ENCODE results near the gene LAMTOR1. TPM values are rescaled to one million over a fixed set of nuclear protein-coding genes. Genes with fewer than 3 reads are reported as not detected.

The LAMTOR1 gene
- total and polyA plus RNA-seq, 2 of the 8 experiments (the other 6 are each of a cell fraction or from before 2014, with no cell fraction given), result 82.1 to 160 TPM

DNA sequence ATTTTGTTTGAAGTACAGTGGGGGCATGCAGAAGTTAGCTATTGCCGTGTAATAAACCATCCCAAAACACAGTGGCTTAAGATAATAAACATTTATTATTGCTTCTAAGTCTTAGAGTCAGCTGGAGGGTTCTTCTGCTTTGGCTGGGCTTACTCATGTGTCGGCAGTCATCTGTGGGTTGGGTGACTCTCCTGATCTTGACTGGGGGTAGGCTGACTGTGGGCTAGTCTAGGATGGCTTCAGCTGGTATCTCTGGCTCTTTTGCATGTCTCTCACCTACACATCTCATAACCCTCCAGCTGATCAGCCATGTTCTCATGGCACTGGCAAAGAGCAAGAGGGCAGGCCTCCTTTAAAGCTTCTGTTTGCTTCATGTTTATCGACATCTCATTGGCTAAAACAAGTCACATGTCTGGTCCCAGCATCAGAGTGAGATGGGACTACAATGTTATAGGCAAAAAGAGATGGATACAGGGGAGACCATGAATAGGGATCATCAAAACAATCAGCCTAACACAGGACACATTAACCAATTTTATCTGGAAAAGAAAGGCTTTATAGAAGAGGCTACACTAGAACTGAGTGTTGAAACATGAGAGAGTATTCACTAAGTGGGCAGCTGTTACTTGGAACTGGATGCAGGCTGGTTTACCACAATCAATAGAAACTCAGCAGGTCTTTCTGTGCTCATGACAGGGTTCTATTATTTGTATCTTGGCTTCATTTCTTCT is 17.3 kb downstream of the LAMTOR1 start:
- Histone ChIP-seq H3K79me2 (ENCODE audit: control insufficient read depth in 1 of 2, insufficient read depth in 2 of 2, low read length in 2 of 2) (no peaks in the 10 kb centered on the region), H2BK12ac (ENCODE audit: low read depth, low read length) (no peak overlapping the region), H2BK120ac (replicated peaks; ENCODE audit: low read depth, low read length) (no peak overlapping the region), H3K27ac (ENCODE audit: low read depth, low read length) (no peak overlapping the region), H3K23me2 (ENCODE audit: low read depth, low read length) (no peaks in the 10 kb centered on the region; the same call in 1 of the 2 replicates), H3K9me3 (ENCODE audit: insufficient read depth in 2 of 2, low read depth in 1 of 2, low read length in 1 of 2) (no peaks in the 10 kb centered on the region), H3K79me1 (ENCODE audit: low read depth, low read length) (no peaks in the 10 kb centered on the region), H2AK5ac (ENCODE audit: low read depth, low read length) (no peak overlapping the region), H4K8ac (ENCODE audit: extremely low read depth, insufficient read depth, low read length) (no peak overlapping the region), H3K4me2 (ENCODE audit: insufficient read depth in 1 of 2, low read depth in 2 of 2, low read length in 2 of 2) (no peak overlapping the region), H3K4ac (replicated peaks; ENCODE audit: insufficient read length, low read depth, low read length) (no peak overlapping the region), H3K18ac (ENCODE audit: extremely low read depth, low read length) (no peak overlapping the region), H2BK15ac (ENCODE audit: low read length) (no peak overlapping the region), H2AFZ (ENCODE audit: low read length) (no peak overlapping the region), H3K23ac (ENCODE audit: insufficient read length) (no peak overlapping the region), H3K56ac (replicated peaks; ENCODE audit: insufficient read length, low read depth, low read length) (no peak overlapping the region), H3K4me1 (replicated peaks in 1 of 4; ENCODE audit: control insufficient read depth in 3 of 4, insufficient read depth in 4 of 4, low read length in 3 of 4) (peaks cover 0 to 2% (median 0%) of the 10 kb centered on the region in 4 experiments; a peak in 2 of 7 replicates), H4K20me1 (replicated peaks in 1 of 2; ENCODE audit: control insufficient read depth in 1 of 2, insufficient read depth in 2 of 2, low read length in 2 of 2) (no peaks in the 10 kb centered on the region), H3K27me3 (replicated peaks in 1 of 4; ENCODE audit: control insufficient read depth in 3 of 4, extremely low read depth in 1 of 4, insufficient read depth in 3 of 4, low read length in 3 of 4) (no peaks in the 10 kb centered on the region), H3K14ac (ENCODE audit: insufficient read length) (no peak overlapping the region), H2BK20ac (ENCODE audit: low read length) (no peak overlapping the region), H3K9ac (replicated peaks in 1 of 4; ENCODE audit: extremely low read depth in 1 of 4, low read depth in 3 of 4, low read length in 3 of 4) (no peak overlapping the region), H2BK5ac (ENCODE audit: low read depth, low read length) (no peak overlapping the region), H4K91ac (replicated peaks; ENCODE audit: insufficient read length, low read length) (no peak overlapping the region), H4K5ac (ENCODE audit: insufficient read length, low read depth, low read length) (no peak overlapping the region), H3K4me3 (ENCODE audit: extremely low read depth in 1 of 4, insufficient read depth in 2 of 4, low read depth in 3 of 4, low read length in 4 of 4) (no peak overlapping the region), H3K36me3 (ENCODE audit: control insufficient read depth in 2 of 4, insufficient read depth in 4 of 4, low read length in 3 of 4) (peaks cover 0 to 4% (median 0%) of the 10 kb centered on the region in 4 experiments; a peak in 2 of 8 replicates)
- ChIA-PET CTCF (ENCODE audit: partially characterized antibody) (interaction anchor here (0.6 to 3.9 kb wide), 14 partner anchors 9 to 346 kb away, joined by 3 to 44 read pairs (median 4); partner anchors contain the start of gene TOMT), POLR2A (ENCODE audit: partially characterized antibody) (interaction anchor here (0.6 to 8.4 kb wide), 11 partner anchors 11 to 334 kb away, joined by 3 to 144 read pairs (median 4); partner anchors contain the start of genes ANAPC15 and LAMTOR1)
- TF ChIP-seq, protein P1, sequence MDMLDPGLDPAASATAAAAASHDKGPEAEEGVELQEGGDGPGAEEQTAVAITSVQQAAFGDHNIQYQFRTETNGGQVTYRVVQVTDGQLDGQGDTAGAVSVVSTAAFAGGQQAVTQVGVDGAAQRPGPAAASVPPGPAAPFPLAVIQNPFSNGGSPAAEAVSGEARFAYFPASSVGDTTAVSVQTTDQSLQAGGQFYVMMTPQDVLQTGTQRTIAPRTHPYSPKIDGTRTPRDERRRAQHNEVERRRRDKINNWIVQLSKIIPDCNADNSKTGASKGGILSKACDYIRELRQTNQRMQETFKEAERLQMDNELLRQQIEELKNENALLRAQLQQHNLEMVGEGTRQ (IDR thresholded peaks at IDR 0.05; ENCODE audit: low read length), result peak; percentile 57; the same call in 1 of the 2 replicates
- TF ChIP-seq, protein P2, sequence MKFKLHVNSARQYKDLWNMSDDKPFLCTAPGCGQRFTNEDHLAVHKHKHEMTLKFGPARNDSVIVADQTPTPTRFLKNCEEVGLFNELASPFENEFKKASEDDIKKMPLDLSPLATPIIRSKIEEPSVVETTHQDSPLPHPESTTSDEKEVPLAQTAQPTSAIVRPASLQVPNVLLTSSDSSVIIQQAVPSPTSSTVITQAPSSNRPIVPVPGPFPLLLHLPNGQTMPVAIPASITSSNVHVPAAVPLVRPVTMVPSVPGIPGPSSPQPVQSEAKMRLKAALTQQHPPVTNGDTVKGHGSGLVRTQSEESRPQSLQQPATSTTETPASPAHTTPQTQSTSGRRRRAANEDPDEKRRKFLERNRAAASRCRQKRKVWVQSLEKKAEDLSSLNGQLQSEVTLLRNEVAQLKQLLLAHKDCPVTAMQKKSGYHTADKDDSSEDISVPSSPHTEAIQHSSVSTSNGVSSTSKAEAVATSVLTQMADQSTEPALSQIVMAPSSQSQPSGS (IDR thresholded peaks at IDR 0.05; ENCODE audit: low read length), result no peak
- no peak for TF ChIP-seq CREB1 (IDR thresholded peaks at IDR 0.05)
- DNase-seq (ENCODE audit: low read depth in 1 of 2, low spot score in 2 of 2) (no peak), FAIRE-seq (no peak)
- WGBS, 2 experiments (ENCODE audit: extremely low coverage in 1 of 2, insufficient coverage in 1 of 2, insufficient read length in 1 of 2, insufficient replicate concordance in 2 of 2, low coverage in 1 of 2, low lambda C conversion rate in 2 of 2, missing lambda C conversion rate in 1 of 2), result 91% methylated on average over 3 of the region's 3 CpGs; no CpG with 5 or more reads in 1 of the 2 experiments
